Medulla oblongata (tissue), 1 donor: ENCODE data around the gene JPH4.
A peak's percentile ranks its signal among the peaks of the same experiment; 100 is the strongest.
"Not testable (repeated sequence)": the region's sequence is repeated elsewhere in the genome, so short reads cannot be mapped to it uniquely, and the experiment has no call there.

Experiments used
- DNase-seq: peaks from one replicate; pipeline ENCODE4 v3.0.0-alpha.2; 2015; ENCODE audit errors: extremely low spot score

Gene JPH4

DNA sequence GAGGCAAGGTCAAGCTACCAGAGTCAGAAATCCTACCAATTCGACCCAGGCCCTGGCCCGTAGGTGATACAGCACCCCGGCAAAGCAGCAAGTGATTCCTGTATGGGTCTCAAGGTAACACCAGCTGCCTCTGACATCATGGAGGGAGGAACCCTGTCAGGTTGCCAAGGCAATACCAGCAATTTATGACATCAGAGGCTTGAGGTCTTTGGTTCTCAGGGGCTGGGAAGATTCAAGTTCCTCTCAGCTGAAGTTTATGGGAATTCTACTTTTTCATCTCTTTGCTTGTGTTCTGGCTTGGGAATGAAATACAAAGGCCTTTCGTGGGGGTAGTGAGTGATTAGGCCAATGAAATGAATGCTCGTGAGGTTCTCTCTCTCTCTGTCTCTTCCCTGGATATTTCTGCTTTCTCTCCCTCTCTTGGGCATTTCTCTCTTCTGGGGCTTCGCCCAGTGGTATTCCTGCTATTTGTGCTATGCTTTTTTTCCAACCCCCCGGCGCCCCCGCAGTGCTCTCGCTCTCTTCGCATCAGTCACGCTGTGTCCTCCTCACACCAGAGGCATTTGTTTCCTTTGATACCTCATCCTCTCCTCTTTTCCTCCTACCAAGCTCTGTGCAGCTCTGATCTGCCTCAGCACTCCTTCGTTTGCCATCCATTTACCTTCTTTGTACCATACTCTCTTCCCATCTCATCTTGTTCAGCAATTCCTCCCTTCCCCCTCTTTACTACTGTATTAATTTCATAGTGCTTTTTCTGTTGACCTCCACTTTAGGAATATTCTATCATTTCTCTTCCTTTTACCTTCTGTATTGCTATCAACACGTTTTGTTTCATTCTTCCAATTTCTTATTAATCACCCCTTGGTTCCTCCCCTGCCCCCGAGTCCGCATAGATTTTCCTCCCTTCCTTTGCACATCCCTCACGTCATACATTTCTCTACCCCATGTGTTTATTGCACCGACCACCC, 30.0 kb downstream of the JPH4 start:
- DNase-seq = no peak

DNA sequence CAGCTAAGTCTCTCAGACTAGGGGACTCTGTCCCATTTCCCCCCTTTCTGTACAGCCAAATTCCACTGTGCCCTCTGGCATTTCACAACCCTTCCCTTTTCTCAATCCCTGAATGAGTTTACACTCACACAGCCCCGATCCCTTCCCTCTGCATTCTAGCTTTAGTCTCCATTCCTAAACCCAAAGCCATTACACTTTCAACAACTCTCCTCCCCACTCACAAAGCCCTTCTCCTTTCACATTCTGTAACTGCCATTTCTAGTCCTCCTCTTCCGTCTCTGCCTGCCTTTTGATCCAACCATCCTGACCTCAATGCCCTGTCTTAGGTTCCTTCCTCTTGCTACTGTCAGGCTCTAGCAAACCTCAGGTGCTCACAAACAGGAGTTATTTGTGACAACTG, 30.7 kb downstream of the JPH4 start:
- no peak for DNase-seq

DNA sequence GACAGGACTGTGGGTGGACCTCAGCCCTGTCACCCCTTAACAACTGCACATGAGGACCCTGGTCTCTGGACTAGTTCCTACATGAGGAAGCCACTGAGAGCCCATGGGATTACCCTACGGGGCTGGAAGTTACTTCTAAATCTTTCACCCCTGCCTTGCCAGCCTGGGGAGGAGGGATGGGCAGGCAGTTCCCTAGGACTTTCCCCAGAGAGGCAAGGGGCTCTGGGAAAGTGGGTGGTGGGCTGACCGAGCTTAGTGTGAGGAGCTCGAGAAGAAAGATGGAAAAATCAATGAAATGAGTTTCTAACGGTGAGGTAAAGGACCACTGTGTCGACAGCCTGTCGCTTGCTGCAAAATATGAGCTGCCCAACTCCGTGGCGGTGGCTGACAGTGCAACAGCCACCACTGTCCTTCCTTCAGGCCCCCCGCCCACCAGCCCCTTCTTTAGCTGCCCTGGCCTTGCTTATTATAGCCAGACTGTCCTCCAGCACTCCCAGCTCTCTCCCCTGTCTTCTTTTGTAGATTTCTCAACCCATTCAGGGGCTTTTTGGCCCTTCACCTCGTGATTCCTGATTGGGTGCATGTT, 32.0 kb downstream of the JPH4 start:
- no peak for DNase-seq

DNA sequence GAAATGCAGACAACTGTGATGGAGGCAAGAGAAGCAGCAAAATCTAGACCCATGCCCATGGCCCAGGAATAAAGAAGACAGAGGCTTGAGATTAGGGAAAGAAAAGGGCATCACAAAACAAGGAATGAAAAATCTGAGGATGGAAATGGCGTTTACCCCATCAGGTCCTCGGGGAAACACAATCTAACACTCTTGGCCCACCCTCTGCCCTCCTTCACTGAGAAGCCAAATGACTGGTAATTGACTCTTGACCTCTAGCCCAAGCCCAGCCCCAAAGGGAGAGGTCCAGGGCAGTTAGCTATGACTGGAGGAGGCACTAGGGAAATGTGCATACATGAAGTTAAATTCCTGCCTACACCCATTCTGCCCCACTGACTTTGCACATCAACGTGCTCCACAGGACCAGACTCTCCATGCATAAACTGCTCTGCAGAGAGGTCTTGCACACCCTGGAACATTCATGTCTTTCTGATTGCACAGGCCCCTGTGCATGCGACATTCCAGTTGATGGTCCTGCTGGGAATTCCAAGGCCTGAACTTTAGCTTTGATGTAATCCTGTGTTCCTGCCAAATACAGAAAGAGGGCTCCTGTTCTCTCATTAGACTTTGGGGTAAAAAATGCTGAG, 32.7 kb downstream of the JPH4 start:
- DNase-seq = no peak

DNA sequence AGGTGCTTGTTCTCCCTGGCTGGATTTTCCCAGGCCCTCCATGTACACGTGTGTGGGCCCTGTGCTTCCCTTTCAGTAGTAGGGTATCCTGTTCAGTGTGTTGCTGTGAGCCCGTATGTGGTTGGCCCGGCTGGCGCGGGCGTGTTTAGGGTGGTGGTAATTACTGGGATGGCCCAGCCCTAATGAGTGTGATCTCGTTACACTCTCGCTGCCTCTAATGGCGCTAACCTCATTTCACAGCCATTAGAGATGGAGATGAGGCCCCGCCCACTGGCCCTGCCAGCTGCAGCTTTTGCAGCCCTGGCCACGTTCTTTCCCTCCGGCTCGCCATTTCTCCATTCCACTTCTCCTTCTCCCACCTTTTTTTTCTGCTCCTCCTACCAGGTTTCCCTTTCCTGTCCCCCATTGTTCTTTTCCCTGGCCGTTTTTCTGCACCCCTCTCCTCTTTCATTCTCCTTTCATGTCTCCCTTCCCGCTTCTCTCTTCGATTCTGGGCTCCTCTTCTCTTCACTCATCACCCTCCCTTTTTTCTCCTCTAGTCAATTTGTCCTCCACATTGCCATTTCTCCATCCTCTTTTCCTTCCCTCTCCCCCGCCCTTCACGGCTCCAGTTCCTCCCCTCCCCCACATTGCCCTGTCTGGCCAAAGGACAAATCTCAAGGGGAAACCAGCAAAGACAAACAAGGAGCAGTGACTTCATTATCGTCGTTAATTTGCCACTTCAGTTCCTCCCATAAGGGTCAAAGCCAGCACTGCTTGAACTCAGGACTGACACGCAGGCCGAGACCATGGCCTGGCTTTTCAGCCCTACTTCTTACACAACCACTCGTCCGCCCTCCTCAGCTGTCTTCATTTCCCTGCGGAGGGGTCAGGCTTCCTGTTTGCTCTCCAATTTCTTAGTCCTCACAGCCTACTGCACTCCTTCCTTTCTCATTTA, 33.8 kb downstream of the JPH4 start:
- peak; percentile 54 for DNase-seq

DNA sequence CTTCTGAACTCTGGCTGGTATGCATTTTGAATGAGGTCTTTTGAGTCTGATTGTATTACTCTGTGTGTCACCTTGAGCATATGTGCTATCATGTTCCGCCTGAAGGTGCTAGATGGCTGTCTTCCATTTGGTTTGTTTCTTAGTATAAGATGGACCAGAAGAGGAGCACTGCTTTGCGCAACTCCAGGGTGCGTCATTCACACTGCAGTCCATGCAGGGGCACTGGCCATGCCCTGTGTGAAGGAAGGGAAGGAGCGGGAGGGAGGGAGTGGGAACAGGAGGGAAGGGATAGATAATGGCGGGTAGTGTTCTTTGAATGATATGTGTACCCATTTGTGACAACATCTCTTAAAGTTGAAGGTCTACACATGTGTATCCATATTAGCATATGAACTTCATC, 35.2 kb downstream of the JPH4 start:
- no peak for DNase-seq

DNA sequence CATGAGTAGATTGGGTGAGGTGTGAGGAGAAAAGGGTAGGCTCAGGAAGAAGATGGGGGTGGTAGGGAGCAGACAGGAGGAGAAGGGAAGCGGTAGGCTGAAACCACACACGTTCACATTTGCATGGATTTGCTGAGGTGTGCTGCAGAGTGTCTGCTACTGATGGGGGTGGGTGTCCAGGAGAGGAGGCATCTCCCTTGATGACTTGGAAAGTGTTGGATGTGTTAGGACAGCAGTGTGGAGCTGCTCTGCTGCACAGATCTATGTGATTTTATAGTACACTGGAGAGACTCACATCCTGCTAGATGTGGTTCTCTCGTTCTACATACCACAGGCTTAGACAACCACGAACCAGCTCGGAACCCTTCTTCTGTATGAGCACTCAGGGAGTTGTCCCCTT, 36.3 kb downstream of the JPH4 start:
- no peak for DNase-seq

DNA sequence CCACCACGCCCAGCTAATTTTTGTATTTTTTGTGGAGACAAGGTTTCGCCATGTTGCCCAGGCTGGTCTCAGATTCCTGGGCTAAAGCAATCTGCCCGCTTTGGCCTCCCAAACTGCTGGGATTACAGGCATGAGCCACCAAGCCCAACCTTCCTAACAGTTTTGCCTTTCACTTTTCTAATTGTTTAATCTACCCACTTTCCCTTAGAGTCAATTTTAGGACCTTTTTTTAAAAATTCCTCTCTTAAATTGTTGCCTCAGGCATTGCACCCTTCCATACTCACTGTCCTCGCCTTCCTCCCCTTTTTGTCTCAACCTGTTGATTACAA, 38.5 kb downstream of the JPH4 start:
- no peak for DNase-seq

DNA sequence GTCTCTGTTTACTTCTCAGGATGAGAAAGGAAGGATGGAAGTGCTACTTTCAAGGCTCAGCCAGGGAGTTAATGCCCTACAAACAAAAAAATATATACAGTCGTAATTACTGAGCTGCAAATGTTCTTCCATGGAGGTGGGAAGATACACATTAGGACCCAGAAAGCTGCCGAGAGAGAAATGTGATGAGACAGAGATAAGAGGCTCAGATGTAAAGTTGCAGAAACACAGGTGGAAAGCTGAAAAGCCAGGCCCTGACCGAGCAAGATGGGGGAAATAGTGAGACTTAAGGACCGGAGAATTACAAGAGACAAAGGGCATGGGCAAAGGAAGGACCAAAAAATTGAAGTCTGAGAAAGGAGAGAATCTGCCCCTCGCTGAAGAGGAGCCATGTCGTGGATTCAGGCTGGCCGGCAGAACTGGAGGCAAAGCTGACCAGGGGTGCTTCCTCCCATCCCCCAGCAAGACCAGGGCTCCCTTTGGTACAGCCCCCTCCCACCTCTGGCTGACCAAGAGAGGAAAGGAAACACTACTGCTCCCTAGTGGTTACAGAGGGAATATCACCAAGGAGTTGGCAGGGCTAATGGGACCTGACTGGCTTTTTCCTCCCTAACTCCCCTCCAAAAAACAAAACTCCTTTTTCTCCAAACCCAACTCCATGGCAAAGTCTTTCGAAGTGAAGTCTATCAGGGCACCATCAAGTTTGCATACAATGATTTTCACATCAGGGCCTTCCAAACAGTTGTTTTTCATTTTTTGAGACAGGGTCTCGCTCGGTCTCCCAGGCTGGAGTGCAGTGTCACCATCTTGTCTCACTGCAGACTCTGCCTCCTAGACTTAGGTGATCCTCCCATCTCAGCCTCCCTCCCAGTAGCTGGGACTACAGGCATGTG, 39.1 kb downstream of the JPH4 start:
- DNase-seq = peak; percentile 88

DNA sequence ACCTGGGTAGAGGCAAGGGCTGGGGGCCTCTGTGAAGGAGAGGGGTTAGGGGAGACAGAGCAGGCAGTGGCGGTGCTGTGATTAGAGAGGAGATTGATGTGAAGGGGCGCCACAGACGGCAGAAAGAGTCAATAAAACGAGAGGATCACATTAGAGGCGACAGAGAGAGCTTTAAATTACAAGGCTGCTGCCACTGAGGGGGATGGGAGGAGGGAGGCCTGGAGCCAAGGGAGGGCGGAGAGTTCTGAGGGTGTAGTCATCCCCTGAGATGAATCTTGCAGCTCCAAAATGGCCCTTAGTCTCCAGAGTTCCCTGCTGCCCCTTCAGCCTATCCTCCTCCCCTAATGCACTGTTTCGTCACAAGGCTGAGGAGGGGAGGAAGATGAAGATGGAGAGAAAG, 39.8 kb downstream of the JPH4 start:
- peak; percentile 66 for DNase-seq

DNA sequence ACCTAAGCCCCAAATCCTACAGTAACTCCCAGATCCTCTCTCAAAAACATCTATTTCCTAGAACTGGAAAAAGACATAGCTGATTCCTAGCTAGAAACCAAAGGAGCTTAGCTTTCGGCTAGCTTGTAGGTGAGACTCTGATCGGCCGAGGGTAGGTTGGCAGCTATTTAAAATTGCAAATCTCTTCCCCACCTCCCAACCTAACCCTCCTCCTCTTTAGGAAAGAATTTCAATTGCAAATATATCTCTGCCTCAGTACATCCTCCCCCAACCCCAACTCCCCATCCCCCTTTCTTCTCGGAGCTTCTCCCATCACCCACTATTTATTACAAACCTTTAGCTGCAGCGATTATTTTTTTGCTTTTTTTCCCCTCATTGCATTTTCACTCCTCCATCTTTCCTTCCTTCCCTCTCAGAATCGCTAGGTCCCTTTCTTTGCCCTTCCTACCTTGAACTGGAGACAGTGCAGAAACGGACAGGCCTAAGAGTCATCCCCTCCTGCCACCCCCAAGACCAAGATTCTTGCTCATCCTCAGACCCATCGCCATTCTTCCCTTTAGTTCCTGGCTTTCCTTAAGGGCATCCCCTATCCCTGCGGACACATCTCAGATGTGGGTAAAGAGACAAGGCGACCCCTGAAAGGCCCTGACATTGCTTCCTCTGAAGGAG, 40.4 kb downstream of the JPH4 start:
- no peak for DNase-seq

DNA sequence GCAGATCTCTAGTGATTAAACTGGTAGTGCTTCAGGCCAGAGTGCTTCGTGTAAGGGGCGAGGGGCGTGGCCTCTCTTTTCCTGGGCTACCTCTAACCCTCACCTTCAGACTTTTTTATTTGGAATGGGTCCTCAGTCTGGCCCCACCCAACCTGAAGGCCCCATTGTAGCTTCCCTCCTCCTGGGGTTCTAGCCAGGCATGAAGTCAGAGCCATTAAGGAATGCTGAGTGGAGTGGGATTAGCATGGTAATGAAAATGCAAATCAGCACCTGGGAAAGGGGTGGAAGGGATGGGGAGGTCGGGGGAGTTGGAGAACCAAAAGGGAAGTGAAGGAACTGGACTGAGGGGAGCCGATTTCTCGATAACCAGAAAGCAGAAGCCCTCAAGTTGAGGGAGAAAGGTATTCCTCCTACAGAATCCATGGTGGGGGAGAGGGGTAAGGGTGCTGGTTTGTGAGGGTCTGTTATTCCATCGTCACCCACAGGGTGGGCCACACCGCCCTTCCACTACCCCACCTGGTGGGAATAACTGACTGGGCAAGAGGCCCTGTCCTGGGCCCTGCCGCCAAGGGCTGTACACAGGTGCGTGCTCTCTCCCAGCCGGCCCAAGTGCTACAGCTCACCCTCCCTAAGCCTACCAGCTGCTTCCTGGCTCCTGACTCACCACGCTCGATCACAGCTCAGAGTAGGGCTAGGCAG, 41.1 kb downstream of the JPH4 start:
- DNase-seq = no peak

DNA sequence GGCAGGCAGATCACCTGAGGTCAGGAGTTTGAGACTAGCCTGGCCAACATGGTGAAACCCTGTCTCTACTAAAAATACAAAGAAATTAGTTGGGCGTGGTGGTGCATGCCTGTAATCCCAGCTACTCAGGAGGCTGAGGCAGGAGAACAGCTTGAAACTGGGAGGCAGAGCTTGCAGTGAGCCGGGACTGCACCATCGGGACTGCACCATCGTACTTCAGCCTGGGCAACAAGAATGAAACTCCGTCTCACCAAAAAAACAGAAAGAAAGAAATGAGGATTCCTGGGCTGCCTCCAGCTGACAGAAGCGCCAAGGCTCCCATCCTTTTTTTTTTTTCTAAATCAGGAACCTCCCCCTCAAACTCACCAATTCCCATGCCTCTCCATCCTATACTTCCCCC, 41.7 kb downstream of the JPH4 start:
- DNase-seq = not testable (repeated sequence)

DNA sequence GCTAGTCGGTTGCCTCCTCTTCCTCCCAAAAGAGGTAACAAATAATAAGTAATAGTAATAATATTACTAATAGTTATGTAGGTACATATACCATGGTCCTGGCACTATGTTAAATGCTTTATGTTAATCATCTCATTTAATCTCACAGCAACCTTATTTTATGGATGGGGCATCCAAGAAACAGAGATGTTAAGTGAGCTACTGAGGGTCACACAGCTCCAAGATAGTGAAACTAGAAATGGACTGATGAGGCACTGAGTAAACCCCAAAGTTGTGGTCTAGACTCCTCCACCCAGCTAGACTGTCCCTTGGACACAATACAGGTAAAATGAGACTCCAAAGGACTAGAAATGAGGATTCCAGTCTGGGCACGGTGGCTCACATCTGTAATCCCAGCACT, 42.1 kb downstream of the JPH4 start:
- no peak for DNase-seq

DNA sequence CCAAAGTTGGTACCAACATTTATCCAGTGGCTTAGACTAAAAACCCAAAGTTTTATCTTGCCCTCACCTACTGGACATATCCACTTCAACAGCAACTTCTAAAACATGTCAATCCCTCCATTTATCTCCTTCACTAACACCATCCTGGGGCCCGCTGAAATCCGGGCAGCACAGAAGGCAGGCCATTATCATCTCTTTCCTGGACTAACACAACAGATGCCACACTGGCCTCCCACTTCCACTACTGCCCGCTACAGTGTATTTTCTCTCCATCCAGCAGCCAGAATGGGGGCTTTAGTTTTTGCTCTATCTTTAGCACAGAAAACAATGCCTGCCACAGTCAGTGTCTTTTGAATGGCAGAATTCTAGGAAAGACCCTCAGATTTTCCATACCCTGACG, 42.6 kb downstream of the JPH4 start:
- no peak for DNase-seq

DNA sequence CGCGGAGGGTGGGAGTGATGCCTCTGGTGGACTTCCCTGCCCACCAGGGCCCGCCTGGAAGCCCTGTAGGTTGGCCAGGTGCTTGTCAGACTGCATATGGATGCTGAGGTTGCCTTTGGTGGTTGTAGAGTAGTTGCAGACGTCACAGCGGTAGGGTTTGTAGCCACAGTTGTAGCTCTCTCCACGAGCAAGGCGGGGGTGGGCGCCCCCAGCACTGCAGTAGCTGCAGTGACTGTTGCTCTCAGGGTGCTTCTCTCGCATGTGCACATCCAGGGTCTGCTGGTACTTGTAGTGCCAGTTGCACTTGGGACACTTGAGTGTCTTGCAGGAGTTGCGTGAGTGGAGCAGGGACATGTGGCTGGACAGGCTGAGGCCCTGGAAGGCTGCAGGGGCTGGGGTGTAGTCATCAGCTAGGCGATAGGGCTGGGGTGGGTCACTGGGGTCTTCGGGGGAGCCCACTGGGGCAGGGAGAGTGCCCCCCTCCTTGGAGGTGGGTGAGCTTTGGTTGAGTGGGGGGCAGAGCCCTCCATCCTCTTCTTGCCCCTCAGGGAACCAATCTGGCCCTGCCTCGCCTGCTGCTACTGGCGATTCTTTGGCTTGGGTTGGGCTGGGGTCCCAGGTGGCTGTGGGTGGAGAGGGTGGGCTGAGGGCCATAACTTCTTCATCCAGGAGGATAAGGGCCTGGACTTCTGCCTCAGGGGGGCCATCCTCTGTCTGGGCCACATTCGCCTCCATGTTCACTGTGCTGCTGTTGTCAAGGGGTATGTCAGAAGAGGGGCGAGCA, 44.7 kb downstream of the JPH4 start:
- DNase-seq = no peak

DNA sequence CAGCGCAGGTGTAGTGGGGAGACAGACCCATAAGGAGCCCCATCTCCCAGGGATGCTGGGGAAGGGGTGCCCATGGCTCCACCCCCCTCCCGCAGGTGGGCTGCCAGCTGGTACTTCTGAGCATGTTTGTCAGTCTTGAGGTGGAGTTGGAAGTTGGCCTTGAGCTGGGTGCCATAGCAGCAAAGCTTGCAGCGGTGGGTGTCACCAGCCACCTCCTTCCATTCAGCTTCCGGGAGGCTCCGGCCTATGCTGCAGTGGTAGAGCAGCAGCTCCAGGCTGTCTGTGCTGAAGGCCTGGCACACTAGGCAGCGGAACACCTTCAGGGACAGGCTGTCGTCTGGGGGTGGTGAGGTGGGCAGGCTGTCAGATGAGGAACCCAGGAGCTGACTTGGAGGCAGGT, 45.9 kb downstream of the JPH4 start:
- no peak for DNase-seq

DNA sequence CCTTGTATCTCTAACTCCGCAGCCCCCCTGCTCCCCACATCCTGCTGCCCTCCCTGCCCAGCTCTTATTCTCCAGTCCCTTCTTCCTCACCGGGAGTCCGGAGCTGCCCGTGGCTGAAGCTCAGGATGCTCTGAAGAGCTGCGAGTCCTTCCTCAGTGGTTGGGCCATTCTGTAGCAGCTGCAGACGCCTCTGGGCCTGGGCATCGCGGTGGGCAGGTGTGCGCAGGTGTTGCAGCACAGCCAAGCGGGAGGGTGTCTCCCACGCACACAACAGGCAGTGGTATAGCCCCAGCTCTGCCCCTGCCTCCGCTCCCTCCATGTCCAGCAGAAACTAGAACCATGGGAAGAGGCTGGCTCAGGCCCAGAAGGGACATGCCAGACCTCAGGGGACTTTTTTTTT, 47.2 kb downstream of the JPH4 start:
- no peak for DNase-seq
